T-helper 22 cell (primary cell): Measurements from ENCODE around the gene PRAF2.

Source experiments
- DNase-seq: peaks from one replicate; pipeline ENCODE4 v3.0.0-alpha.2; 2020; ENCODE audit warnings: low read depth

Gene PRAF2

DNA sequence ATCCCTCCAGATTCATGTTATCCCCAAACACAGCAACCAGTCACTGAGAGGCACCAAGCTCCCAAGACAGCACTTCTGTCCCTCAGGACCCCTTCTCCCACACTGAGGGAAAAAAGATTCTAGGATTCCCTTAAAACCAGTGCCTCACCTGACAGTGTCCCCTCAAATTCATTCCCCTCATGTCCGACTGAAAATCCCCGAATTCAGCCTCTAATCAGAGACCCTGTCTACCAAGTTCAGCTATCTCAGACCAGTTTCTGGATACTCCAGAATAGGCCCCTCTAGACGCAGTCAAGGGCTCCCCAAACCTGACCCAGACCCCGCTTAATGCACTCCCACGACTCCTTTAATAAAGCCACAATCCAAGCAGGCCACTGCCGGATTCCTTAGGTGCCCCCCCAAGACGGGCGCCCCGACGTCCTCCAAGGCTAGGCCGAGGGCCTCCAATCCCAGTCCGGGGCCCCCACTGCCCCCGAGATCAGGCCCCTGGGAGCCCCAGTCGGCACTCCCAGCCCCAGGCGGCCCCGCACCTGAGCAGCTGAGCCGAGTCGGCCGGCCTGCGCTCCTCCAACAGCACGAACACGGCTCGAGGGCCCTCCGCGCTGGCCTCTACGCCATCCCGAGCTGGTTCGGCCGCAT lies 31.1 kb downstream of the PRAF2 start:
- DNase-seq = no peak

- DNase-seq = no peak
Measured at GRCh38 chrX:49041744-49042580, 31.8 kb downstream of the PRAF2 start.

DNA sequence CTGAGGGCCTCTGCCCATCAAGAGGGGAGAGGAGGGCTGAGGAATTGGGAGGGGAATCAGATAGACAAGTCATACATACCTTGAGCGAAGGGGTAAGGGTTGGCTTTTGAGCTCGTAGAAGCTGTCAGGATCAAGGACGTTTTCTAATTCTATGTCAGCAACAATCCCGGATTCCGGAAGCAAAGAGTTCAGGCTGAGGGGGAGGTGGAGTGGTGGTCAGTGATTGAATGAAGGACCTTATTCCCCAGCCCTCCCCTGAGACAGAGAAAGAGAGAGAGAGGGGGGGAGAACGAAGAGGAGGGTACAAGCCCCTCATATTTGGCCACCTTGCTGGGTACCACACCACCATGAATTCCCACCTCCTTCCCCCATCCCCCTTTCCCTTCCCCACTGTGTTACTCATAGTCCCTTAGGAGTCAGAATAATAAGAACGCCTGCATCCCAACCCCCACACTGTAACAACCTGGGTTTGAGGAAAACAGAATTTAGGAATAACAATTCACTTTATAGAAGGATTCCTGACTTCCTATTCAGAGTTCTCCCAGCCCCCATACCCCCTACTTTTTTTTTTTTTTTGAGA lies 33.3 kb downstream of the PRAF2 start:
- DNase-seq = no peak

GRCh38 chrX:49039598-49040375 lies 34.0 kb downstream of the PRAF2 start:
- DNase-seq = peak; percentile 34

GRCh38 chrX:49037883-49038475 lies 35.8 kb downstream of the PRAF2 start:
- no peak for DNase-seq

DNA sequence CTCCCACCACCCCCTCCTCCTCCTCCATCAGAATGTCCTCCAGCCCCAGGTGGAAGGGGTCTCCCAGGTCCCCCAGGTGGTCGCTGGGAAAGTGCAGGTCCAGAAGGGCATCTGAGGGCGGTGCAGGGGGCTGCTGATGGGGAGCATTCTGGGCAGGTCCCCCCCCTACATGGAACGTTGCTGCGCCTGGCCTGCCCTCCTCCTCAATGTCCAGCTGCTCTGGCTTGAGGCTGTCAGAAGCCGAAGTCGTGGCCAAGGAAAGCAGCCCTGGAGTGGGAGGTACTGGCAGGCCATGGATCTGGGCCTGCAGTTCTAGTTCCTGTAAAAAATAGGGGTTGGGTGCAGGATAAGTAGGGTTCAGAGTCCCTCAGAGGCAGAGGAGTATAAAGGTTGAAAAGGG lies 43.5 kb downstream of the PRAF2 start:
- DNase-seq = no peak

DNA sequence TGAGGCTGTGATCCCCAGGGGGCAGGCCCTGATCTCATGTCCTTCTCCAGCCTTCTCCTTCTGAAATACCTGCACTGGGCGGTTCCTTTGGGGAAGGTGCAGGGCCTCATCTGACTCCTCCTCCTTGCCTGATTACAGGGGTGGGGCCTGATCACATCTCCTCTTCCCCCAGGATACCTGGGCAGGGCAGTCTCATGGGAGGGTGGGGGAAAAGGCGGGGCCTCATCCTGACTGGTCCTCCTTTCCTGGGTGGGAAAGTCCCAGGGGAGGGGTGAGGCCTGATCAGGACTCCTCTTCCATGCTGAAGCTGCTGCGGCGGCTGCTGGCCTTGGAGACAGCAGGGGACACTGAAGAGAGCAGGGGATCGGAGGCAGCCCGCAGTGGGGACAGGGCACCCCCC lies 43.9 kb downstream of the PRAF2 start:
- no peak for DNase-seq
